WTC11 (cell line): ENCODE data around the gene PHACTR3.

Experiments
- CREB1 ChIP-seq: sonication (generic); formaldehyde crosslinking; IDR thresholded peaks from 2 replicates; pipeline ENCODE4 v1.8.0; 2023; ENCODE audit warnings: mild to moderate bottlenecking, missing genetic modification reagents
- CTCF ChIP-seq: fragments of 200-600 bp; IDR thresholded peaks from 2 replicates; pipeline ENCODE4 v1.8.0; 2022; ENCODE audit warnings: antibody characterized with exemption
- ESRRA ChIP-seq: sonication (generic); formaldehyde crosslinking; IDR thresholded peaks from 2 replicates; pipeline ENCODE4 v1.8.1; 2022; ENCODE audit warnings: mild to moderate bottlenecking, missing genetic modification reagents, borderline replicate concordance
- MAX ChIP-seq: sonication (generic); formaldehyde crosslinking; IDR thresholded peaks from 2 replicates; pipeline ENCODE4 v1.8.0; 2022; ENCODE audit warnings: mild to moderate bottlenecking, missing genetic modification reagents
- NR1H2 ChIP-seq: sonication (generic); formaldehyde crosslinking; IDR thresholded peaks from 2 replicates; pipeline ENCODE4 v1.9.0; 2021; ENCODE audit warnings: mild to moderate bottlenecking, moderate library complexity, missing genetic modification reagents
- NR2C2 ChIP-seq: sonication (generic); formaldehyde crosslinking; IDR thresholded peaks from 2 replicates; pipeline ENCODE4 v1.8.0; 2022; ENCODE audit warnings: mild to moderate bottlenecking, missing genetic modification reagents
- TEAD4 ChIP-seq: sonication (generic); formaldehyde crosslinking; IDR thresholded peaks from 2 replicates; pipeline ENCODE4 v1.8.0; 2022; ENCODE audit warnings: mild to moderate bottlenecking, missing genetic modification reagents
- ZBTB43 ChIP-seq: sonication (generic); formaldehyde crosslinking; IDR thresholded peaks from 2 replicates; pipeline ENCODE4 v1.8.1; 2023; ENCODE audit warnings: mild to moderate bottlenecking, missing genetic modification reagents
- ZNF317 ChIP-seq: sonication (generic); formaldehyde crosslinking; IDR thresholded peaks from 2 replicates; pipeline ENCODE4 v1.8.1; 2023; ENCODE audit warnings: low read depth, mild to moderate bottlenecking, moderate library complexity, missing genetic modification reagents, borderline replicate concordance

GRCh38 chr20:59873409-59873808, 269.1 kb downstream of the PHACTR3 start:
- TF ChIP-seq CTCF (no peak), MAX (CRISPR knock-in tag) (no peak), TEAD4 (CRISPR knock-in tag) (no peak), ESRRA (CRISPR knock-in tag) (no peak), CREB1 (CRISPR knock-in tag) (no peak), NR2C2 (no peak), ZBTB43 (CRISPR knock-in tag) (no peak), ZNF317 (CRISPR knock-in tag) (no peak), NR1H2 (CRISPR knock-in tag) (no peak)
